ENCODE data around the gene TAF6.
"Not testable (repeated sequence)": the region's sequence is repeated elsewhere in the genome, so short reads cannot be mapped to it uniquely, and the experiment has no call there.

TAF6 gene

DNA sequence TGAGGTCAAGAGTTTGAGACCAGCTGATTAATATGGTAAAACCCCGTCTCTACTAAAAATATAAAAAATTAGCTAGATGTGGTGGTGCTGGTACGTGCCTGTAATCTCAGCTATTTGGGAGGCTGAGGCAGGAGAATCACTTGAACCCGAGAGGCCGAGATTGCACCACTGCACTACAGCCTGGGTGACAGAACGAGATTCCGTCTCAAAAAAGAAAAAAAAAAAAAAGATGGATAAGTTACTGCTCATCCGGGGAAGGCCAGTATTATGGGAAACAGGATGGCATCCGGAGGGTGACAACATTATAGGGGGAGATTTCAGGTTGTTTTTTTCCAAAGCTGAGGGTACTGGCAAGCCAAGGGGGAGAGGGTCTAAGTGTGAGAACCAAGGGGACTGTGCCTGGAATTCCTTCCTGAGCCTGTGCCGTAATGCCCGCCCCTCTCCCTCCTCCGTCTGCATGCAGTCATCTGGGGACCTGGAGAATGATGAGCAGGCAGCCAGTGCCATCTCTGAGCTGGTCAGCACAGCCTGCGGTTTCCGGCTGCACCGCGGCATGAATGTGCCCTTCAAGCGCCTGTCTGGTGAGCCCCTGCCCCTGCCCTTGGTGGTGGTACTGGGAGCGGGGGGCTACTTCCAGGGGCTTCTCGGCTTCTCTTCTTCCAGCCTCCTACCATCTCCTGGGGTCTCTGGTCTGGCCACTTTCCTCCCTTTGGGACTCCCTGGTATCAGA is 33.9 kb upstream of the TAF6 start:
- DNase-seq (ENCODE audit: low read depth in 2 of 2), result no peak

- DNase-seq (ENCODE audit: low read depth in 2 of 2), result no peak
These were observed 33.2 kb upstream of the TAF6 start for GRCh38 chr7:100152404-100152803.

- DNase-seq (ENCODE audit: low read depth in 2 of 2), result peak; percentile 98
These were observed 29.6 kb upstream of the TAF6 start, which contains the start of gene LAMTOR4 for GRCh38 chr7:100148559-100149328. Gene LAMTOR4, plus strand, starts transcription at chr7:100148918. Its CDS starts 55 bp downstream, at chr7:100148973.

DNA sequence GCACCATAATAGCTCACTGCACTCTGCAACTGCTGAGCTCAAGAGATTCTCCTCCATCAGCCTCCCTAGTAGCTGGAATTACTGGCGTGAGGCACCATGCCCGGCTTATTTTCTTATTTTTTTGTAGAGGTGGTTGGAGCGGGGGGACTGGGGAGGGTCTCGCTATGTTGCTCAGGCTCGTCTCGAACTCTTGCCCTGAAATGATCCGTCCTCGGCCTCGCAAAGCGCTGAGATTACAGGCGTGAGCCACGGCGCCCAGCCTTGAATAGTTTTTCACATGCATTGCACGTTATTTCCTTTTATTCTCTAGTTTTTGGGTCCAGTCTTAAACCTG is 29.0 kb upstream of the TAF6 start:
- no peak for DNase-seq (ENCODE audit: low read depth in 2 of 2)

GRCh38 chr7:100147278-100147677 is 28.1 kb upstream of the TAF6 start:
- DNase-seq (ENCODE audit: low read depth in 2 of 2), result no peak

- DNase-seq (ENCODE audit: low read depth in 2 of 2), result not testable (repeated sequence)
These were observed 27.2 kb upstream of the TAF6 start for GRCh38 chr7:100146350-100146749.

GRCh38 chr7:100142461-100142860 is 23.3 kb upstream of the TAF6 start:
- DNase-seq (ENCODE audit: low read depth in 2 of 2), result no peak

GRCh38 chr7:100141555-100141949 is 22.4 kb upstream of the TAF6 start:
- no peak for DNase-seq (ENCODE audit: low read depth in 2 of 2)

- DNase-seq (ENCODE audit: low read depth in 2 of 2), result no peak
These were observed 18.9 kb upstream of the TAF6 start for GRCh38 chr7:100137851-100138760.

DNA sequence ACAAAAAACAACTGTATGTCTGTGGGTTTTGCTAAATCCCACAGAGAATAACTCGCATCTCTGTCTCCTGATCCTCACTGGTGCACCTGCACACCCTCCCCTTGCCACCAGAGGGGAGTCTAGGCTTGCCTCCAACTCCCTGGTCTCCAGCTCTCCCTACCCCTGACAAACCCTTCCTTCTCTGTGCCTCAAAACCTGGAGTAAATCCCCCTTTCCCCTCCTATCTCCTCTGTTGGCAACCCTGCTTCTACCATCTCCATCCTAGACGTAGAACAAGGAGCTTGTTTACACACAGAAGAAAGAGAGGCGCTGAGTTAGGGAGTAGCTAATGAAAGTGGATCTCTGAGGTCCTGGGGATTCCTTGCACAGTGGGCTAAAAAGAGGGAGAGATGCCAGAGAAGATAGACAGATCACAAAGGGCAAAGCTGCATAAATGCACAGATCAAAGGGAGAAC is 13.6 kb upstream of the TAF6 start:
- peak; percentile 45 to 64 for DNase-seq (ENCODE audit: low read depth in 2 of 2)

GRCh38 chr7:100132126-100132525 is 13.0 kb upstream of the TAF6 start:
- DNase-seq (ENCODE audit: low read depth in 2 of 2), result no peak

GRCh38 chr7:100130608-100131453 is 11.7 kb upstream of the TAF6 start:
- DNase-seq (ENCODE audit: low read depth in 2 of 2), result peak; percentile 66 to 83

GRCh38 chr7:100130220-100130607 is 11.1 kb upstream of the TAF6 start:
- DNase-seq (ENCODE audit: low read depth in 2 of 2), result not testable (repeated sequence)

DNA sequence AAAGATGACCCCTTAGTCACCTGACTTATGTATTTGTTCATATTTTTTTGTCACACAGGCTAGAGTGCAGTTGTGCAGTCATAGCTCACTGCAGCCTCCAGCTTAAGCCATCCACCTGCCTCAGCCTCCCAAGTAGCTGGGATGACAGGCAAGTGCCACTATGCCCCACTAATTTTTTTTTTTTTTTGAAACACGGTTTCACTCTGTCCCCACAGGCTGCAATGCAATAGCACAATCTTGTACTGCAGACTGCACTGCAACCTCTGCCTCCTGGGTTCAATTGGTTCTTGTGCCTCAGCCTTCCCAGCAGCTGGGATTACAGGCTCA is 9.4 kb upstream of the TAF6 start:
- no peak for DNase-seq (ENCODE audit: low read depth in 2 of 2)

GRCh38 chr7:100127866-100128636 is 8.9 kb upstream of the TAF6 start:
- no peak for DNase-seq (ENCODE audit: low read depth in 2 of 2)

- DNase-seq (ENCODE audit: low read depth in 2 of 2), result peak; percentile 83 to 91
These were observed 8.0 kb upstream of the TAF6 start, which contains the start of gene MBLAC1 for GRCh38 chr7:100126931-100127865. Gene MBLAC1, plus strand, starts transcription at chr7:100126967. Its CDS starts 429 bp downstream, at chr7:100127396.

DNA sequence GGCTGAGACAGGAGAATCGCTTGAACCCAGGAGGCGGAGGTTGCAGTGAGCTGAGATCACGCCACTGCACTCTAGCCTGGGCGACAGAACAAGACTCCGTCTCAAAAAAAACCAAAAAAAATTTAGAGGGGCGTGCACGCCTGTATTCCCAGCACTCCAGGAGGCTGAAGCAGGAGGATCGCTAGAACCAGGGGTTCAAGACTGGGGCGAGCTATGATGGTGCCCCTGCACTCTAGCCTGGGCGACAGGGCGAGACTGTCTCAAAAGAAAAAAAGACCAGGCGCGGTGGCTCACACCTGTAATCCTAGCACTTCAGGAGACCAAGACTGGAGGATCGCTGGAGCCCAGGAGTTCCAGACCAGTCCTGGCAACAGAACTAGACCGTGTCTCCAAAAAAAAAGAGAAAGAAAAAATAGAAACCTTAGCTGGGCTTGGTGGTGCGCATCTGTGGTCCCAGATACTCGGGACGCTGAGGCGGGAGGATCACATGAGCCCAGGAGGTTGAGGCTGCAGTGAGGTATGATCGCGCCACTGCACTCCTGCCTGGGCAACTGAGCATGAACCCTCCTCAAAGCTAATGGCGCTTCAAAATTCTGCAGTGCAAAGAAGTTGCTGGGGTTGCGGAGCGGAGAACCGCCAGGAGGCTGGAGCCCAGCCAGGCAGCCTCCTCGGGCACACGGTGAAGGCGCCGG is 7.2 kb upstream of the TAF6 start:
- DNase-seq (ENCODE audit: low read depth in 2 of 2), result no peak

Data from stimulated activated CD4-positive, alpha-beta T cell treated with anti-CD3 and anti-CD28 coated beads, Interleukin-15, amount 100 ng/mL, for 48 hours (primary cell).